DND-41 (cell line): ENCODE data around the gene CCNA1.

Experiments used
- ATAC-seq: fragments of 200-7000 bp; cut with Tn5 transposase; 3 replicates; pipeline ENCODE4 v1.9.1; 2021; ENCODE audit warnings: low read depth; ENCODE audit not compliant: insufficient read depth
- DNase-seq: peaks from one replicate; pipeline ENCODE4 v3.0.0-alpha.2; 2020
- H2AFZ ChIP-seq: 2 replicates; pipeline ENCODE4 v1.6.0; 2012; ENCODE audit warnings: low read depth, low read length
- H3K27ac ChIP-seq: 2 replicates; pipeline ENCODE4 v1.5.1; 2012; ENCODE audit warnings: low read length, inconsistent platforms
- H3K27me3 ChIP-seq: fragments of 200-600 bp; sonication (generic); 2 replicates; pipeline ENCODE4 v1.6.0; 2012; ENCODE audit warnings: low read length, mild to moderate bottlenecking, inconsistent platforms; ENCODE audit not compliant: insufficient read depth, poor library complexity
- H3K36me3 ChIP-seq: 2 replicates; pipeline ENCODE4 v1.5.1; 2012; ENCODE audit warnings: low read length, inconsistent platforms; ENCODE audit not compliant: insufficient read depth
- H3K4me1 ChIP-seq: 2 replicates; pipeline ENCODE4 v1.5.1; 2012; ENCODE audit warnings: mild to moderate bottlenecking, low read length; ENCODE audit not compliant: insufficient read depth
- H3K4me2 ChIP-seq: 2 replicates; pipeline ENCODE4 v1.6.0; 2012; ENCODE audit warnings: mild to moderate bottlenecking, moderate library complexity, low read length, inconsistent platforms; ENCODE audit not compliant: insufficient read depth
- H3K4me3 ChIP-seq, 2 experiments: fragments of 200-600 bp in 1 of 2; shearing (Covaris generic) in 1 of 2; 2 replicates each; pipeline ENCODE4 v1.5.1; 2012 to 2016; ENCODE audit warnings: inconsistent platforms in 2 of 2, low read length in 2 of 2, mild to moderate bottlenecking in 2 of 2, low read depth in 1 of 2, moderate library complexity in 1 of 2
- H3K79me2 ChIP-seq: 2 replicates; pipeline ENCODE4 v1.6.0; 2012; ENCODE audit warnings: low read length, inconsistent platforms; ENCODE audit not compliant: insufficient read depth
- H3K9ac ChIP-seq: 2 replicates; pipeline ENCODE4 v1.6.0; 2012; ENCODE audit warnings: low read depth, mild to moderate bottlenecking, inconsistent platforms, low read length, moderate library complexity
- H3K9me3 ChIP-seq: 2 replicates; pipeline ENCODE4 v1.5.1; 2012; ENCODE audit warnings: low read length, moderate library complexity, mild to moderate bottlenecking, inconsistent platforms; ENCODE audit not compliant: insufficient read depth, severe bottlenecking
- H4K20me1 ChIP-seq: 2 replicates; pipeline ENCODE4 v1.6.0; 2012; ENCODE audit warnings: low read length; ENCODE audit not compliant: insufficient read depth
- CTCF ChIP-seq: IDR thresholded peaks from 2 replicates; pipeline ENCODE4 v1.5.1; 2012; ENCODE audit warnings: borderline replicate concordance, low read length, moderate library complexity, mild to moderate bottlenecking; ENCODE audit not compliant: poor library complexity, severe bottlenecking; ENCODE audit errors: extremely low read depth
- EZH2 ChIP-seq: IDR thresholded peaks from 3 replicates; pipeline ENCODE4 v1.6.1; 2012; ENCODE audit warnings: borderline replicate concordance, low read depth, mild to moderate bottlenecking, moderate library complexity, low read length, inconsistent platforms; ENCODE audit not compliant: severe bottlenecking

Gene CCNA1

DNA sequence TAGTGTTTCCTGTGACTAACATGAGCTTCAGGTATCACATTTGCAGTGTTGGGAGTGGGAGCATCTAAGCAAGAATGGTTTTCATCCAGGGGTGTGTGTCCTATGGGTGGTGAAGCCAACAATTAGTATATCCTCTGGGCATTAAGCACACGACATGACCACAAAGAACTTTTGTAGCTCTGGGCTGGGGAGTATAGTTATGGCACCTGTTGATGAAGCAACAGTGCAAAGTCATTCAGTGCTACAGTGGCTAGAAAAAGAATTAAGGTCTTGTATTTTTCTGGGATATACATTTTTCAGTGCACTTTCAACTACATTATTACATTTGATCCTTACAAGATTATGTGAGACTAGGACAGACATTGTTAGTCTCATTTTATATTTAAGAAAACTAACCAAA, 21.8 kb downstream of the CCNA1 start:
- Histone ChIP-seq H2AFZ (no peak overlapping the region), H3K4me3 (no peak overlapping the region), H3K36me3 (no peaks in the 10 kb centered on the region), H3K9ac (no peak overlapping the region), H3K4me1 (peaks cover 25% of the 10 kb centered on the region), H3K4me2 (no peak overlapping the region), H3K27ac (no peak overlapping the region), H4K20me1 (no peaks in the 10 kb centered on the region), H3K27me3 (no peaks in the 10 kb centered on the region), H3K79me2 (no peaks in the 10 kb centered on the region), H3K9me3 (no peaks in the 10 kb centered on the region)
- DNase-seq (no peak), ATAC-seq (no peak)
- no peak for TF ChIP-seq CTCF
- TF ChIP-seq EZH2, result no peak

- ATAC-seq (no peak), DNase-seq (no peak)
- H3K4me2 ChIP-seq, result no peak overlapping the region
- H3K4me1 ChIP-seq, result peaks cover 25% of the 10 kb centered on the region
- H3K9ac ChIP-seq, result no peak overlapping the region
- no peak overlapping the region for H3K27ac ChIP-seq
- H3K27me3 ChIP-seq, result no peaks in the 10 kb centered on the region
- no peaks in the 10 kb centered on the region for H3K36me3 ChIP-seq
- H3K79me2 ChIP-seq, result no peaks in the 10 kb centered on the region
- no peaks in the 10 kb centered on the region for H3K9me3 ChIP-seq
- H3K4me3 ChIP-seq, result no peak overlapping the region
- H4K20me1 ChIP-seq, result no peaks in the 10 kb centered on the region
- no peak overlapping the region for H2AFZ ChIP-seq
- TF ChIP-seq EZH2, result no peak
Observed at GRCh38 chr13:36454987-36455386, 22.7 kb downstream of the CCNA1 start.

- no peak overlapping the region for H3K9ac ChIP-seq
- H3K4me3 ChIP-seq, result no peak overlapping the region
- no peaks in the 10 kb centered on the region for H3K9me3 ChIP-seq
- no peaks in the 10 kb centered on the region for H3K27me3 ChIP-seq
- no peak overlapping the region for H3K27ac ChIP-seq
- peaks cover 11% of the 10 kb centered on the region for H3K4me1 ChIP-seq
- no peaks in the 10 kb centered on the region for H3K36me3 ChIP-seq
- ATAC-seq (no peak), DNase-seq (no peak)
- no peaks in the 10 kb centered on the region for H4K20me1 ChIP-seq
- no peaks in the 10 kb centered on the region for H3K79me2 ChIP-seq
- no peak overlapping the region for H3K4me2 ChIP-seq
- TF ChIP-seq CTCF (no peak), EZH2 (no peak)
- no peak overlapping the region for H2AFZ ChIP-seq
Observed at GRCh38 chr13:36456577-36456976, 24.3 kb downstream of the CCNA1 start.

- ATAC-seq (no peak), DNase-seq (no peak)
- Histone ChIP-seq H2AFZ (no peak overlapping the region), H3K27me3 (no peaks in the 10 kb centered on the region), H3K4me2 (no peak overlapping the region), H3K9ac (no peak overlapping the region), H3K4me3 (no peak overlapping the region), H3K36me3 (no peaks in the 10 kb centered on the region), H3K27ac (no peak overlapping the region), H3K9me3 (no peaks in the 10 kb centered on the region), H3K4me1 (no peaks in the 10 kb centered on the region), H3K79me2 (no peaks in the 10 kb centered on the region), H4K20me1 (no peaks in the 10 kb centered on the region)
- TF ChIP-seq EZH2 (no peak), CTCF (no peak)
Observed at GRCh38 chr13:36461506-36461905, 29.2 kb downstream of the CCNA1 start.
